NB4 (cell line): ENCODE results near the gene SAMD4A.

ENCODE experiments used
- TF ChIP-seq, protein P1 (sequence below): IDR thresholded peaks from one replicate; pipeline ENCODE4 v1.5.1; 2012; ENCODE audit warnings: low read depth, low read length
- TF ChIP-seq, protein P2 (sequence below): IDR thresholded peaks from 2 replicates; pipeline ENCODE4 v1.6.1; 2011; ENCODE audit warnings: low read depth, low read length

DNA sequence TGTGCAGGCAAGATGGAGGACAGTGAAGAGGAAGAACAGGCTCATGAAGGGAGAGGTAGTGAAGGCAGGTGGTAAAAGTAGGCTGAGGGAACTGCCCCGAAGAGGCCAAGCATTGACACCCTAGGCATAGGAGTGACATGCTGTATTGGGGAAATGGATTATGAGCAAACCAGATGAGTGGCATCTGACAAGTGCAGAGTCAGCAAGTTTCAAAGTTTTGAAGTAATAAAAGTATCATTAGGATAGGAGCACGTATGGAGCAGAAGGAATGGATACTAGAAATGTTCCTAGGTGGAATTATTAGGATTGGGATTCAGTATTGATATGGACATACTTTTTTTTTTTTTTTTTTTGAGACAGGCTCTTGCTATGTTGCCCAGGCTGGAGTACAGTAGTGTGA, 139.8 kb downstream of the SAMD4A start:
- TF ChIP-seq, protein P1, sequence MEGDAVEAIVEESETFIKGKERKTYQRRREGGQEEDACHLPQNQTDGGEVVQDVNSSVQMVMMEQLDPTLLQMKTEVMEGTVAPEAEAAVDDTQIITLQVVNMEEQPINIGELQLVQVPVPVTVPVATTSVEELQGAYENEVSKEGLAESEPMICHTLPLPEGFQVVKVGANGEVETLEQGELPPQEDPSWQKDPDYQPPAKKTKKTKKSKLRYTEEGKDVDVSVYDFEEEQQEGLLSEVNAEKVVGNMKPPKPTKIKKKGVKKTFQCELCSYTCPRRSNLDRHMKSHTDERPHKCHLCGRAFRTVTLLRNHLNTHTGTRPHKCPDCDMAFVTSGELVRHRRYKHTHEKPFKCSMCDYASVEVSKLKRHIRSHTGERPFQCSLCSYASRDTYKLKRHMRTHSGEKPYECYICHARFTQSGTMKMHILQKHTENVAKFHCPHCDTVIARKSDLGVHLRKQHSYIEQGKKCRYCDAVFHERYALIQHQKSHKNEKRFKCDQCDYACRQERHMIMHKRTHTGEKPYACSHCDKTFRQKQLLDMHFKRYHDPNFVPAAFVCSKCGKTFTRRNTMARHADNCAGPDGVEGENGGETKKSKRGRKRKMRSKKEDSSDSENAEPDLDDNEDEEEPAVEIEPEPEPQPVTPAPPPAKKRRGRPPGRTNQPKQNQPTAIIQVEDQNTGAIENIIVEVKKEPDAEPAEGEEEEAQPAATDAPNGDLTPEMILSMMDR: no peak
- TF ChIP-seq, protein P2, sequence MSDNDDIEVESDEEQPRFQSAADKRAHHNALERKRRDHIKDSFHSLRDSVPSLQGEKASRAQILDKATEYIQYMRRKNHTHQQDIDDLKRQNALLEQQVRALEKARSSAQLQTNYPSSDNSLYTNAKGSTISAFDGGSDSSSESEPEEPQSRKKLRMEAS: no peak
